SK-N-MC (cell line): ENCODE results near the gene SEMA5A.

Source experiments
- EZH2 ChIP-seq: fragments of 200-600 bp; sonication (generic); IDR thresholded peaks from one replicate; pipeline ENCODE4 v1.6.1; 2017; ENCODE audit warnings: antibody characterized with exemption
- POLR2AphosphoS5 ChIP-seq: IDR thresholded peaks from 2 replicates; pipeline ENCODE4 v1.6.1; 2012; ENCODE audit warnings: mild to moderate bottlenecking, low read depth, low read length, borderline replicate concordance

DNA sequence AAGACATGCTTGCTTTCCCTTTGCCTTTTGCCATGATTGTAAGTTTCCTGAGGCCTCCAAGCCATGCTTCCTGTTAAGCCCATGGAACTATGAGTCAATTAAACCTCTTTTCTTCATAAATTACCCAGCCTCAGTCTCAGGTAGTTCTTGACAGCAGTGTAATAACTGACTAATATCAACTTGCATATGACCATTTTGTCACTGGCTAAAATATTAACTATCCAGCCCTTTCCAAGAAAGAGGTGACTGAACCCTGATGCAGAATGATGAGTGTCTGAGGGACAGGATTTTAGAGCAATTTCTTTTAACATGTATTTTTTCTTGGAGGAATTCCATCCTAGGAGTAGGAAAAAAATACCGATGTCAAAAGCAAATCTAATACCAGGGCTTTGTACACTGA, 266.1 kb downstream of the SEMA5A start:
- TF ChIP-seq EZH2 (no peak), POLR2AphosphoS5 (no peak)
